Pancreas (tissue), 10 donors: Measurements from ENCODE around the gene PRELID2. TPM values are rescaled to one million over a fixed set of nuclear protein-coding genes. Genes with fewer than 3 reads are reported as not detected.

Experiments
- ATAC-seq, 4 donors: fragments of 200-7000 bp; cut with Tn5 transposase; one replicate each; pipeline versions ENCODE4 v1.8.0 to v1.9.1; 2020; ENCODE audit warnings: mild to moderate bottlenecking in 4 of 4, moderate library complexity in 4 of 4
- DNase-seq, 6 donors: peaks; one replicate each; pipeline ENCODE4 v3.0.0-alpha.2; 2020
- FAIRE-seq: peaks from 2 replicates; lab custom pipeline; 2012; peaks lifted over from hg19 to GRCh38; lab: Jason Lieb, UNC
- H3K27ac ChIP-seq, 4 donors: fragments of 200-600 bp; sonication (generic); 1 replicate in 3 of 4; 2 replicates in 1 of 4; pipeline versions ENCODE4 v1.5.0 to v1.8.0; 2020
- H3K27me3 ChIP-seq, 4 donors: fragments of 200-600 bp; one replicate each; pipeline ENCODE4 v1.8.0; 2021
- H3K36me3 ChIP-seq, 3 donors: fragments of 200-600 bp; sonication (generic) in 1 of 3; one replicate each; pipeline versions ENCODE4 v1.5.0 to v1.8.0; 2020 to 2021
- H3K4me1 ChIP-seq, 3 donors: fragments of 200-600 bp; one replicate each; pipeline ENCODE4 v1.8.0; 2021
- H3K4me3 ChIP-seq, 4 donors: fragments of 200-600 bp; sonication (generic) in 2 of 4; one replicate each; pipeline versions ENCODE4 v1.5.0 to v1.8.0; 2020 to 2021
- H3K9me3 ChIP-seq, 4 donors: fragments of 200-600 bp; one replicate each; pipeline ENCODE4 v1.8.0; 2021
- CTCF ChIP-seq, 4 donors: fragments of 200-600 bp; sonication (generic) in 3 of 4; IDR thresholded peaks; one replicate each; pipeline versions ENCODE4 v1.5.0 to v1.8.0; 2021; ENCODE audit warnings: antibody characterized with exemption in 4 of 4
- WGBS, 2 donors: extraction: QIAGEN DNeasy Blood & Tissue Kit; methylation state at CpG; one replicate each; pipeline ENCODE4 v1.1.7; 2013; 5-methylcytosine and 5-hydroxymethylcytosine counted together
- intact Hi-C, 3 donors: fragments of 100-400 bp; cut with DNase I; formaldehyde crosslinking; loops; one replicate each; pipeline versions ENCODE4 v1.11.1 to v1.14.2; 2022
- polyA plus RNA-seq, 2 donors: library from polyadenylated mRNA; stranded (reverse); fragments of 200-250 nt; gene quantifications; one replicate each; pipeline ENCODE4 v1.2.3, GENCODE V29; 2013
- total RNA-seq, 6 donors: library from RNA; stranded (reverse); fragmentation: NEBNext Ultra II Directional in 4 of 6; extraction: Animal tissue kit (Norgen Biotek cat#: 25700) in 4 of 6; gene quantifications; one replicate each; pipeline versions ENCODE4 v1.2.1 to v1.2.4, GENCODE V29; 2021 to 2023
- donor health status: healthy with polysubstance abuse.
- donor health status: DM: no; HTN: no; CAD: no; lungs with moderate emphysema.
- donor health status: DM: no; HTN: no; CAD: no.
- donor health status: control.
- donor health status: control.
- donor health status: Bipolar disorder and iron deficiency.
- donor health status: DM: yes; HTN: yes; CAD: no.
- donor health status: DM: no; HTN: no; CAD: no.
- donor health status: DM: no; HTN: no; CAD: no.
- donor health status: DM: yes; HTN: yes; CAD: no.

The PRELID2 gene
- total and polyA plus RNA-seq, 8 donors: 4.0 to 15.2 (median 10.0) TPM

- FAIRE-seq: no peak
- Histone ChIP-seq H3K36me3 (no peaks in the 10 kb centered on the region), H3K27ac (no peak overlapping the region), H3K4me3 (no peak overlapping the region), H3K27me3 (no peaks in the 10 kb centered on the region), H3K9me3 (no peaks in the 10 kb centered on the region), H3K4me1 (no peaks in the 10 kb centered on the region)
- DNase-seq: peak in 3 of 6 donors; percentile 18 to 32 (median 27)
- TF ChIP-seq CTCF (IDR thresholded peaks at IDR 0.05): no peak
- WGBS, 2 donors: 77 to 90% methylated on average over 3 of the region's 3 CpGs
- intact Hi-C loops: loop anchor here in 1 of 3 donors (10.0 kb wide), 1 partner anchor 127 kb away; no protein-coding TSS in a partner anchor
- peak; percentile 67 to 84 (median 72) for ATAC-seq
Measured at GRCh38 chr5:145811834-145812625, 23.1 kb downstream of the PRELID2 start.

DNA sequence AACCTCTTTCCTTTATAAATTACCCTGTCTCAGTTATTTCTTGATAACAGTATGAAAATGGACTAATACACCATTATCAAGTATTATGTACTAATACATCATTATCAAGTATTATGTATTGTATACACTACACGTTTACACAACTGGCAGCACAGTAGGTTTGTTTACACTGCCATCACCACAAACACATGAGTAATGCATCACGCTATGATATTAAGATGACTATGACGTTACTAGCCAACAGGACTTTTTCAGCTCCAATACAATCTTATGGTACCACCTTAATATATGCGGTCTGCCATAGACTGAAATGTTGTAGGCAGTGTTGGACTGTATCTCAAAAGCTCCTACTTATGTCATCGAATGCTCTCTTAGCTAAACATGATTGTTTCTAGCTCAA, 28.2 kb downstream of the PRELID2 start:
- Histone ChIP-seq H3K9me3 (no peaks in the 10 kb centered on the region), H3K27ac (no peak overlapping the region), H3K4me1 (no peaks in the 10 kb centered on the region), H3K27me3 (no peaks in the 10 kb centered on the region), H3K36me3 (no peaks in the 10 kb centered on the region), H3K4me3 (no peak overlapping the region)
- intact Hi-C loops: no loop called here
- WGBS, 2 donors: 77% methylated on average over 5 of the region's 5 CpGs
- ATAC-seq (no peak), DNase-seq (no peak), FAIRE-seq (no peak)
- TF ChIP-seq CTCF (IDR thresholded peaks at IDR 0.05): no peak

GRCh38 chr5:145805819-145806218, 29.3 kb downstream of the PRELID2 start:
- Histone ChIP-seq H3K36me3 (no peaks in the 10 kb centered on the region), H3K9me3 (no peaks in the 10 kb centered on the region), H3K4me1 (no peaks in the 10 kb centered on the region), H3K4me3 (no peak overlapping the region), H3K27me3 (no peaks in the 10 kb centered on the region), H3K27ac (no peak overlapping the region)
- TF ChIP-seq CTCF (IDR thresholded peaks at IDR 0.05): no peak
- DNase-seq (no peak), ATAC-seq (no peak), FAIRE-seq (no peak)
- intact Hi-C loops: no loop called here
- WGBS, 2 donors: 78 to 88% methylated on average over 4 of the region's 4 CpGs

- no peak for TF ChIP-seq CTCF (IDR thresholded peaks at IDR 0.05)
- H3K4me3 ChIP-seq: no peak overlapping the region
- intact Hi-C loops: no loop called here
- H3K36me3 ChIP-seq: no peaks in the 10 kb centered on the region
- WGBS, 2 donors: 96 to 98% methylated on average over 3 of the region's 3 CpGs
- no peaks in the 10 kb centered on the region for H3K9me3 ChIP-seq
- H3K27ac ChIP-seq: no peak overlapping the region
- no peak for DNase-seq
- no peaks in the 10 kb centered on the region for H3K27me3 ChIP-seq
- ATAC-seq: no peak
- no peaks in the 10 kb centered on the region for H3K4me1 ChIP-seq
- no peak for FAIRE-seq
Measured at GRCh38 chr5:145804701-145805100, 30.4 kb downstream of the PRELID2 start.
